Measurements from ENCODE around the gene TPSG1.

TPSG1 gene

GRCh38 chr16:1182316-1182671 is 42.8 kb downstream of the TPSG1 start:
- Histone ChIP-seq H2BK120ac (ENCODE audit: low read depth, low read length) (no peak overlapping the region), H3K4me2 (ENCODE audit: low read length) (no peak overlapping the region), H3K27me3 (ENCODE audit: insufficient read depth, low read length, poor library complexity) (no peaks in the 10 kb centered on the region), H3K4me3 (ENCODE audit: low read length) (no peak overlapping the region), H3K9ac (ENCODE audit: low read length) (no peak overlapping the region), H3K79me1 (ENCODE audit: low read length) (no peaks in the 10 kb centered on the region), H4K5ac (ENCODE audit: low read length) (no peak overlapping the region), H3K4me1 (ENCODE audit: control insufficient read depth, low read depth, low read length) (no peaks in the 10 kb centered on the region), H2BK15ac (replicated peaks; ENCODE audit: low read depth) (no peak overlapping the region), H4K8ac (ENCODE audit: low read depth, low read length) (no peak overlapping the region), H3K18ac (ENCODE audit: low read length) (no peak overlapping the region), H3K4ac (ENCODE audit: low read depth, low read length) (no peak overlapping the region), H3K56ac (ENCODE audit: low read length) (no peak overlapping the region), H3K23ac (ENCODE audit: low read length) (no peak overlapping the region), H3K27ac (ENCODE audit: low read depth, low read length) (no peak overlapping the region), H3K79me2 (ENCODE audit: control insufficient read depth, insufficient read depth, low read length) (no peaks in the 10 kb centered on the region), H2AK5ac (ENCODE audit: low read length) (no peak overlapping the region), H2BK5ac (ENCODE audit: low read length) (no peak overlapping the region), H3K36me3 (ENCODE audit: control insufficient read depth, insufficient read depth, low read length) (no peaks in the 10 kb centered on the region)
- DNase-seq: no peak
- no CpG with 5 or more reads among the region's 19 CpGs for WGBS (ENCODE audit: extremely low coverage, insufficient coverage, low lambda C conversion rate)

GRCh38 chr16:1181404-1182315 is 43.4 kb downstream of the TPSG1 start:
- Histone ChIP-seq H2BK15ac (replicated peaks; ENCODE audit: low read depth) (no peak overlapping the region), H4K5ac (ENCODE audit: low read length) (no peak overlapping the region), H3K36me3 (ENCODE audit: control insufficient read depth, insufficient read depth, low read length) (no peaks in the 10 kb centered on the region), H3K18ac (ENCODE audit: low read length) (no peak overlapping the region), H3K4ac (ENCODE audit: low read depth, low read length) (no peak overlapping the region), H2AK5ac (ENCODE audit: low read length) (no peak overlapping the region), H3K4me3 (ENCODE audit: low read length) (no peak overlapping the region), H4K8ac (ENCODE audit: low read depth, low read length) (no peak overlapping the region), H3K79me1 (ENCODE audit: low read length) (no peaks in the 10 kb centered on the region), H3K4me1 (ENCODE audit: control insufficient read depth, low read depth, low read length) (no peaks in the 10 kb centered on the region), H3K79me2 (ENCODE audit: control insufficient read depth, insufficient read depth, low read length) (no peaks in the 10 kb centered on the region), H3K4me2 (ENCODE audit: low read length) (no peak overlapping the region), H3K9ac (ENCODE audit: low read length) (no peak overlapping the region), H2BK120ac (ENCODE audit: low read depth, low read length) (no peak overlapping the region), H3K56ac (ENCODE audit: low read length) (peak overlapping the region; percentile 15), H3K27ac (ENCODE audit: low read depth, low read length) (no peak overlapping the region), H3K27me3 (ENCODE audit: insufficient read depth, low read length, poor library complexity) (no peaks in the 10 kb centered on the region), H3K23ac (ENCODE audit: low read length) (no peak overlapping the region), H2BK5ac (ENCODE audit: low read length) (no peak overlapping the region)
- no CpG with 5 or more reads among the region's 39 CpGs for WGBS (ENCODE audit: extremely low coverage, insufficient coverage, low lambda C conversion rate)
- DNase-seq: no peak

GRCh38 chr16:1180549-1181403 is 44.3 kb downstream of the TPSG1 start:
- Histone ChIP-seq H3K4me2 (ENCODE audit: low read length) (no peak overlapping the region), H3K79me1 (ENCODE audit: low read length) (no peaks in the 10 kb centered on the region), H3K23ac (ENCODE audit: low read length) (no peak overlapping the region), H2BK5ac (ENCODE audit: low read length) (no peak overlapping the region), H3K79me2 (ENCODE audit: control insufficient read depth, insufficient read depth, low read length) (no peaks in the 10 kb centered on the region), H3K9ac (ENCODE audit: low read length) (no peak overlapping the region), H3K4ac (ENCODE audit: low read depth, low read length) (no peak overlapping the region), H3K36me3 (ENCODE audit: control insufficient read depth, insufficient read depth, low read length) (no peaks in the 10 kb centered on the region), H3K27ac (ENCODE audit: low read depth, low read length) (no peak overlapping the region), H4K5ac (ENCODE audit: low read length) (no peak overlapping the region), H3K27me3 (ENCODE audit: insufficient read depth, low read length, poor library complexity) (no peaks in the 10 kb centered on the region), H2BK15ac (replicated peaks; ENCODE audit: low read depth) (no peak overlapping the region), H4K8ac (ENCODE audit: low read depth, low read length) (no peak overlapping the region), H3K4me3 (ENCODE audit: low read length) (no peak overlapping the region), H2AK5ac (ENCODE audit: low read length) (no peak overlapping the region), H3K4me1 (ENCODE audit: control insufficient read depth, low read depth, low read length) (no peaks in the 10 kb centered on the region), H2BK120ac (ENCODE audit: low read depth, low read length) (no peak overlapping the region), H3K56ac (ENCODE audit: low read length) (no peak overlapping the region), H3K18ac (ENCODE audit: low read length) (no peak overlapping the region)
- no peak for DNase-seq
- no CpG with 5 or more reads among the region's 38 CpGs for whole genome bisulfite sequencing (ENCODE audit: extremely low coverage, insufficient coverage, low lambda C conversion rate)

- Histone ChIP-seq H3K79me2 (ENCODE audit: control insufficient read depth, insufficient read depth, low read length) (no peaks in the 10 kb centered on the region), H2BK5ac (ENCODE audit: low read length) (no peak overlapping the region), H3K4ac (ENCODE audit: low read depth, low read length) (no peak overlapping the region), H4K8ac (ENCODE audit: low read depth, low read length) (no peak overlapping the region), H3K23ac (ENCODE audit: low read length) (no peak overlapping the region), H3K4me1 (ENCODE audit: control insufficient read depth, low read depth, low read length) (no peaks in the 10 kb centered on the region), H3K79me1 (ENCODE audit: low read length) (no peaks in the 10 kb centered on the region), H3K27ac (ENCODE audit: low read depth, low read length) (no peak overlapping the region), H3K4me2 (ENCODE audit: low read length) (no peak overlapping the region), H2AK5ac (ENCODE audit: low read length) (no peak overlapping the region), H3K4me3 (ENCODE audit: low read length) (no peak overlapping the region), H4K5ac (ENCODE audit: low read length) (no peak overlapping the region), H3K36me3 (ENCODE audit: control insufficient read depth, insufficient read depth, low read length) (no peaks in the 10 kb centered on the region), H3K9ac (ENCODE audit: low read length) (no peak overlapping the region), H2BK120ac (ENCODE audit: low read depth, low read length) (no peak overlapping the region), H3K27me3 (ENCODE audit: insufficient read depth, low read length, poor library complexity) (no peaks in the 10 kb centered on the region), H3K56ac (ENCODE audit: low read length) (no peak overlapping the region), H2BK15ac (replicated peaks; ENCODE audit: low read depth) (no peak overlapping the region), H3K18ac (ENCODE audit: low read length) (no peak overlapping the region)
- no peak for DNase-seq
- no CpG with 5 or more reads among the region's 21 CpGs for WGBS (ENCODE audit: extremely low coverage, insufficient coverage, low lambda C conversion rate)
Measured at GRCh38 chr16:1178295-1178910, 46.7 kb downstream of the TPSG1 start.

- no peak overlapping the region for H3K56ac ChIP-seq (ENCODE audit: low read length)
- no peak overlapping the region for H2BK15ac ChIP-seq (replicated peaks; ENCODE audit: low read depth)
- H3K4me2 ChIP-seq (ENCODE audit: low read length): no peak overlapping the region
- H2BK120ac ChIP-seq (ENCODE audit: low read depth, low read length): no peak overlapping the region
- no peak overlapping the region for H3K9ac ChIP-seq (ENCODE audit: low read length)
- H3K4ac ChIP-seq (ENCODE audit: low read depth, low read length): no peak overlapping the region
- no peak overlapping the region for H2BK5ac ChIP-seq (ENCODE audit: low read length)
- no peak overlapping the region for H3K27ac ChIP-seq (ENCODE audit: low read depth, low read length)
- no peaks in the 10 kb centered on the region for H3K27me3 ChIP-seq (ENCODE audit: insufficient read depth, low read length, poor library complexity)
- no peak overlapping the region for H3K23ac ChIP-seq (ENCODE audit: low read length)
- H3K18ac ChIP-seq (ENCODE audit: low read length): no peak overlapping the region
- no peaks in the 10 kb centered on the region for H3K79me1 ChIP-seq (ENCODE audit: low read length)
- no CpG with 5 or more reads among the region's 13 CpGs for WGBS (ENCODE audit: extremely low coverage, insufficient coverage, low lambda C conversion rate)
- no peak overlapping the region for H2AK5ac ChIP-seq (ENCODE audit: low read length)
- no peaks in the 10 kb centered on the region for H3K79me2 ChIP-seq (ENCODE audit: control insufficient read depth, insufficient read depth, low read length)
- H4K5ac ChIP-seq (ENCODE audit: low read length): no peak overlapping the region
- DNase-seq: no peak
- no peak overlapping the region for H3K4me3 ChIP-seq (ENCODE audit: low read length)
- no peaks in the 10 kb centered on the region for H3K36me3 ChIP-seq (ENCODE audit: control insufficient read depth, insufficient read depth, low read length)
- no peaks in the 10 kb centered on the region for H3K4me1 ChIP-seq (ENCODE audit: control insufficient read depth, low read depth, low read length)
- H4K8ac ChIP-seq (ENCODE audit: low read depth, low read length): no peak overlapping the region
Measured at GRCh38 chr16:1177750-1178149, 47.3 kb downstream of the TPSG1 start.
